Dermis blood vessel endothelial cell (primary cell): Measurements from ENCODE around the gene PYCR2. TPM values are rescaled to one million over a fixed set of nuclear protein-coding genes. Genes with fewer than 3 reads are reported as not detected.
"Not testable (repeated sequence)": the region's sequence is repeated elsewhere in the genome, so short reads cannot be mapped to it uniquely, and the experiment has no call there.

Experiments
- DNase-seq: peaks from one replicate; pipeline ENCODE4 v3.0.0; 2010
- total RNA-seq: library from RNA; depleted of rRNA; stranded (reverse); fragments of >200 nt; gene quantifications from 2 replicates; pipeline ENCODE4 v1.2.3, GENCODE V29; 2014

PYCR2 gene
- total RNA-seq = 35.7 and 41.1 TPM in 2 replicates

GRCh38 chr1:225923692-225924555 is at the start of gene PYCR2:
PYCR2 (minus strand) TSS chr1:225924250; CDS start chr1:225924110, 140 bp downstream.
- peak; percentile 97 for DNase-seq

GRCh38 chr1:225973158-225973557 is 49.1 kb upstream of the PYCR2 start:
- no peak for DNase-seq

DNA sequence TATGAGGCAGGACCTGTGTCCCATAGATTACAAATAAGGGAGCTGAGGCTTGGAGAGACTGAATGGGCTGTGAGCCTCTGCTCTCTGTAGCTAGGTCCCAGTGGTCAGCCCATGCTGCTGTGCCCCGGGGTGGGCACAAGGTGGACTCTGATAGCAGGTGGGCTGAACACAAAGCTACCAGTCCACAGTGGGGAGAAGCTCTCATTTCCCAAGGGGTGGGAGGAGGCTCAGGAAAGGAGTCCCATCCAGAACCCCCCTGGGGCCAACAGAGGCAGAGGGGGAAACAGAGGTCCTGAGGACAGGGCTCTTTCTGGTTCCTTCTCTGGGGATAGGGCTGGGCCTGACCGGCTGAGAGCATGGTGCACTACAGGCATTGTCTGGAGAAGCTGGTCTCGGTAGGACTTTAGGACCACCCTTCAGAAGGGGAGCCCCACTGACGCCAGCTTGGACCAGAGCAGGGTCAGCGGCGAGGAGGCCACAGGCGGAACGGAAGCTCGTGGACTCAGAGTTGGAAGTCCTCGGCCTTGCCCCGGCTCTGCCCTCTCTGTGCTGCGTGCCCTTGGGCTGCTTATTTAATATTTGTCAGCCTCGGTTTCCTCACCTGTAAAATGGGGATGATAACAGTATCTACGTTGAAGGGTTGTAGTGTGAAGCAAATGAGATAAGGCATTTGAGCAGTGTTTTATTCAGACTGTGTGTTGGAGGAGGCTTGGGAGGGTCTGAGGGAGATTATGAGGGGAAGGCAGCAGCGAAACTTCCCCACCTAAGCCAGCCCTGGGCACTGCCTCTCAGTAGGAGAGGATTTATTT is 48.5 kb upstream of the PYCR2 start:
- no peak for DNase-seq

DNA sequence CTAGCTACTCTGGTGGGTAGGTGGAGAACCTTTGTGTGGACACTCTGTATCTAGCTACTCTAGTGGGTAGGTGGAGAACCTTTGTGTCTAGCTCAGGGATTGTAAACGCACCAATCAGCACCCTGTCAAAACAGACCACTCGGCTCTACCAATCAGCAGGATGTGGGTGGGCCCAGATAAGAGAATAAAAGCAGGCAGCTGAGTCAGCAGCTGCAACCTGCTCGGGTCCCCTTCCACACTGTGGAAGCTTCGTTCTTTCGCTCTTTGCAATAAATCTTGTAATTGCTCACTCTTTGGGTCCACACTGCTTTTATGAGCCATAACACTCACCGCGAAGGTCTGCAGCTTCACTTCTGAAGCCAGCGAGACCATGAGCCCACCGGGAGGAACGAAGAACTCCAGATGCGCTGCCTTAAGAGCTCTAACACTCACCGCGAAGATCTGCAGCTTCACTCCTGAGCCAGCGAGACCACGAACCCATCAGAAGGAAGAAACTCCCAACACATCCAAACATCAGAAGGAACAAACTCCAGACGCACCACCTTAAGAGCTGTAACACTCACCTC is 46.6 kb upstream of the PYCR2 start:
- DNase-seq = not testable (repeated sequence)

DNA sequence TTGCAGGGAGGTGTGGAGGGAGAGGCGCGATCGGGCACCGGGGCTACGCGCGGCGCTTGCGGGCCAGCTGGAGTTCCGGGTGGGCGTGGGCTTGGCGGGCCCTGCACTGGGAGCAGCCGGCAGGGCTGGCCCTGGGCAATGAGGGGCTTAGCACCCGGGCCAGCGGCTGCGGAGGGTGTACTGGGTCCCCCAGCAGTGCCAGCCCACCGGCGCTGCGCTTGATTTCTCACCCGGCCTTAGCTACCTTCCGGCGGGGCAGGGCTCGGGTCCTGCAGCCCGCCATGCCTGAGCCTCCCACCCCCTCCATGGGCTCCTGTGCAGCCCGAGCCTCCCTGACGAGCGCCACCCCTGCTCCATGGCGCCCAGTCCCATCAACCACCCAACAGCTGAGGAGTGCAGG is 45.7 kb upstream of the PYCR2 start:
- not testable (repeated sequence) for DNase-seq

DNA sequence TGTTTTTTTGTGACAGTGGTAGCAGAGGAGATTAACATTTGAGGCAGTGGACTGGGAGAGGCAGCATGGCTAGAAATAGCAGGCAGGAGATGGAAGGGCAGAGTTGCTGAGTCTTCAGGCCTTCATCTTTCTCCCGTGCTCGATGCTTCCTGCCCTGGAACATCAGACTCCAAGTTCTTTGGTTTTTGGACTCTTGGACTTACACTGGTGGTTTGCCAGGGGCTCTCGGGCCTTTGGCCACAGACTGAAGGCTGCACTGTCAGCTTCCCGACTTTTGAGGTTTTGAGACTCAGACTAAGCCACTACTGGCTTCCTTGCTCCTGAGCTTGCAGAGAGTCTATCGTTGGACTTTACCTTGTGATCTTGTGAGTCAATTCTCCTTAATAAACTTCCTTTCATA is 41.2 kb upstream of the PYCR2 start:
- no peak for DNase-seq

- DNase-seq = no peak
Observed at GRCh38 chr1:225963735-225964530, 39.9 kb upstream of the PYCR2 start.

DNA sequence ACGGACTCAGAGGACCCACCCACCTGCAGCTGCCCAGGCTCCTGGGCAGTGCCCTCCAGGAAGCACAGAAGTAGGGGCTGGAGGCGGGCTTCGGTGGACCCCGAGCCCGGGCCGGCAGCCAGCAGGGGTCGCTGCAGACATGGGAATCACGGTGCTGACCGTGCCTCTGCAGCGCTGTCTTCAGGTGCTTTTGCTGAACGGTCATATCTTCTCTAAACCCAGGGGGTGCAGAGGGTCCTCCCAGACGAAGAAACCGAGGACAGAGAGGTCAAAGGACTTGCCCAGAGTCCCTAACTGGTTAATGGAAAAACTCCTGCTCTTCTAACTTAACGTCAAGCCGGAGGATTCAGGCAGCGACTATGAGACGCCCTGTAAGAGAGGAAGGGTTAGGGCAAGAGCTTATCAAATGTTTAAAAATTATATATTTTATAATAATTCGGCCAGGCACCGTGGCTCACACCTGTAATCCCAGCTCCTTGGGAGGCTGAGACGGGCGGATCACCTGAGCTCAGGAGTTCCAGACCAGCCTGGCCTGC is 38.5 kb upstream of the PYCR2 start:
- DNase-seq = peak; percentile 59

- DNase-seq = no peak
Observed at GRCh38 chr1:225961659-225962439, 37.8 kb upstream of the PYCR2 start.

- no peak for DNase-seq
Observed at GRCh38 chr1:225958041-225958440, 34.0 kb upstream of the PYCR2 start.

- no peak for DNase-seq
Observed at GRCh38 chr1:225954753-225955152, 30.7 kb upstream of the PYCR2 start.

DNA sequence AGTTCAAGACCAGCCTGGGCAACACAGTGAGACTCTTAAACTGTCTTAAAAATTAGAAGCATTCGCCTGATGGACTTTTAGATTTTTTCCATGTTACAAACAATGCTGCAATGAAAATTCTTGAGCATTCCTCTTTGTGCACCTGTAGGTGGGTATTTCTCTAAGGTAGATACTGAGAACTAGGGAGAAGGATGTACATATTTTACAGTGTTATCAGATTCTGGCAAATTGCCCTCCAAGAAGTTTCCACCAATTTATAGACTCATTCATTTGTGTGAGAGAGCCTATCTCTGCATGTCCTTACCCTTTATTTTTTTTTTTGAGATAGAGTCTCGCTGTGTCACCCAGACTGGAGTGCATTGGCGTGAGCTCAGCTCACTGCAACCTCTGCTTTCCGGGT is 29.3 kb upstream of the PYCR2 start:
- DNase-seq = no peak

DNA sequence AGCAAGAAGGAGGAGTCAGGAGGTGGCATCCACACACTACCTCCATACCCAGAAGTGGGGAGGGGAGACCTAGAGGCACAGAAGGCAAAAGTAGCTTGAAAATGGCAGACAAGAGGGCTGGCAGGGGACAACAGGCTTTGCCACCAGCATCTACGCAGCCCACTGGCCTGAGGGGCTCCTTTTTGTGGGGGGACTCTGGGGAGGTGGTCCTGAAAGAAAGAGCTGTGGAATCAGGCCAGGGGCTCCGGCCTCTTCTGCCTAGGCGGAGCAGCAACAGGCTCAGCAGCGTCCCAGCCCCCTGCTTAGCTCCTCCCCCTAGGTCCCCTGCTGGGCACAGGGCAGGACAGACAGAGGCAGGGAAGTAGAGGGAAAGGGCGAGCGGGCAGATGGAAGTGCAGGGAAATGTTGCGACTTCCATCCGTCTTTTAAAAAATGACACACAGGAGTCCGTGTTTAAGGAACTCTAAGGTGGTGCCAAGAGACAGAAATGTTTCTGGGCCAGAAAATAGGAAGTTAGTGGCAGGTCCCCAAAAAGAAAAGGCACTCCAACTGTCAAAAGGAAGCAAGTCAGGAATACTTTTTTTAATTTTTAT is 27.0 kb upstream of the PYCR2 start:
- DNase-seq = no peak

GRCh38 chr1:225949041-225949440 is 25.0 kb upstream of the PYCR2 start:
- no peak for DNase-seq

GRCh38 chr1:225946803-225947202 is 22.8 kb upstream of the PYCR2 start:
- no peak for DNase-seq

GRCh38 chr1:225946082-225946620 is 22.1 kb upstream of the PYCR2 start:
- no peak for DNase-seq

- no peak for DNase-seq
Observed at GRCh38 chr1:225945564-225945963, 21.5 kb upstream of the PYCR2 start.

DNA sequence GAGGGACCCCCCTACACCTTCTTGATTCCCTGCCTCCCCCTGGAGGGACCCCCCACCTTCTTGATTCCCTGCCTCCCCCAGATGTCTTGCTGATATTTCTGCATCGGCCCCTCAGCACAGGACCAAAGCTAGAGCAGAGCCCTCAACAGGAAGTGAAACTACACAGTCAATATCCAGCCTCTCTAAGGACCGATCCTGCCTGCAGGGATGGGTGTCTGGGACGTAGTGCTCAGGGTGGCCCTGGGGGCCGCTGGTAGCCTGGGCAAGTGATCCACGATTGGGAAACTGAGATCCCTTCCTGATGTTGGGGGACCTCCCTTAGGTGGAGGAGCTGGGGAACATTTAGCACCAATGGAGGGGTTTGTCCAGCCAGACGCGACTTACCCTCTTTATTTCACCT is 20.9 kb upstream of the PYCR2 start:
- DNase-seq = no peak

- DNase-seq = no peak
Observed at GRCh38 chr1:225944387-225944786, 20.3 kb upstream of the PYCR2 start.

DNA sequence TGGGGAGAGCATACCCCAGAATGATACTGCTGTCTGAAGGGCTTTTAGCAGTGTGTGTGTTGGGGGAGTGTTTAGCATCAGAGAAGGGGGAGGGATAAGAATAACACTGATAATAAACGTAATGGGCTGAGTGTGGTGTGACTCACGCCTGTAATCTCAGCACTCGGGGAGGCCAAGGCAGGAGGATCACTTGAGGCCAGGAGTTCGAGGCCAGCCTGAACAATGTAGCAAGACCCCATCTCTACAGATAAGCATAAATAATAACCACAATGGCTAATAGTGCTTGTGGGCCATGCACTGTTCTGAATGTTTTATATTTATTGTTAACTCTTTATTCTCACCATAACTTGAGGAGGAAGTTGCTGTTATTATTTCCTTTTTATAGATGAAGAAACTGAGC is 19.5 kb upstream of the PYCR2 start:
- DNase-seq = no peak

DNA sequence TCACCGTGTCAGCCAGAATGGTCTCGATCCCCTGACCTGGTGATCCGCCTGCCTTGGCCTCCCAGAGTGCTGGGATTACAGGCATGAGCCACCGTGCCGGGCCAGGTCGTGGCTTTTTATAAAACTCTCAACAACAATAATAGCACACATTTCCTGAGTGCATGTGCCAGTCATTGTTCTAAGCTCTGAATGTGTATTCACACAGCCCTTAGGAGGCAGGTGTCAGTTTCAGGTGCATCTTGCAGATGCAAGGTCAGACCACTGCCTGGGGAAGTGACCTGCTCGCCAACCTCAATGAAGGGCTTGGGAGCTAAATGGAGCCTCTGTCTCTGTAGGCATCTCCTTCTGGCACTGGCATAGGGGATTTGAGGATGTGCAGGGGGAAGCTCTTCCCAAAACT is 18.5 kb upstream of the PYCR2 start:
- DNase-seq = peak; percentile 91
